Gastroesophageal sphincter (tissue), 4 donors: ENCODE results near the gene HCN1. TPM values are rescaled to one million over a fixed set of nuclear protein-coding genes. Genes with fewer than 3 reads are reported as not detected.

Source experiments
- ATAC-seq: fragments of 150-250 bp; one replicate; pipeline ENCODE4 v1.9.1; 2016; ENCODE audit warnings: mild to moderate bottlenecking, moderate library complexity
- H3K27ac ChIP-seq, 4 donors: fragments of 200-600 bp; sonication (generic) in 3 of 4; 1 replicate in 3 of 4; 2 replicates in 1 of 4; pipeline ENCODE4 v1.5.1; 2016 to 2019
- H3K27me3 ChIP-seq: fragments of 200-600 bp; sonication (generic); one replicate; pipeline ENCODE4 v1.5.1; 2019
- H3K36me3 ChIP-seq, 2 donors: fragments of 200-600 bp; sonication (generic); one replicate each; pipeline ENCODE4 v1.5.1; 2019; ENCODE audit warnings: control low read depth in 1 of 2
- H3K4me1 ChIP-seq, 3 donors: fragments of 200-600 bp; sonication (generic); 1 replicate in 2 of 3; 2 replicates in 1 of 3; pipeline ENCODE4 v1.5.1; 2016 to 2019; ENCODE audit warnings: control low read depth in 2 of 3
- H3K4me3 ChIP-seq, 2 donors: fragments of 200-600 bp; sonication (generic); one replicate each; pipeline ENCODE4 v1.5.1; 2019; ENCODE audit warnings: mild to moderate bottlenecking in 1 of 2, moderate library complexity in 1 of 2
- H3K9me3 ChIP-seq, 3 donors: fragments of 200-600 bp; sonication (generic); one replicate each; pipeline ENCODE4 v1.5.1; 2017 to 2019; ENCODE audit warnings: control low read depth in 2 of 3
- CTCF ChIP-seq, 4 experiments: fragments of 200-600 bp in 2 of 4; fragments of 450-650 bp in 2 of 4; sonication (generic) in 1 of 4; IDR thresholded peaks; one replicate each; pipeline ENCODE4 v1.5.1; 2017 to 2019; ENCODE audit warnings: antibody characterized with exemption in 4 of 4, mild to moderate bottlenecking in 2 of 4, moderate library complexity in 2 of 4
- EP300 ChIP-seq: sonication (generic); formaldehyde crosslinking; IDR thresholded peaks from one replicate; pipeline ENCODE4 v1.6.1; 2017; ENCODE audit warnings: antibody characterized with exemption, mild to moderate bottlenecking
- POLR2A ChIP-seq, 2 donors: fragments of 450-650 bp; IDR thresholded peaks; one replicate each; pipeline ENCODE4 v1.6.1; 2017; ENCODE audit warnings: antibody characterized with exemption in 2 of 2, mild to moderate bottlenecking in 2 of 2, moderate library complexity in 1 of 2
- POLR2AphosphoS5 ChIP-seq: sonication (generic); formaldehyde crosslinking; IDR thresholded peaks from one replicate; pipeline ENCODE4 v1.6.1; 2017; ENCODE audit warnings: antibody characterized with exemption
- WGBS, 2 donors: methylation state at CpG; one replicate each; pipeline ENCODE4 v1.1.5; 2018; ENCODE audit warnings: low coverage in 1 of 2; 5-methylcytosine and 5-hydroxymethylcytosine counted together
- total RNA-seq, 4 donors: library from RNA; depleted of rRNA; stranded (reverse); fragments of >200 nt; gene quantifications; one replicate each; pipeline ENCODE4 v1.1.0, GENCODE V29; 2016

The HCN1 gene
- total RNA-seq, 4 donors from 2014 or later: 0.19 to 1.3 (median 0.63) TPM

- Histone ChIP-seq H3K4me1 (no peaks in the 10 kb centered on the region), H3K36me3 (no peaks in the 10 kb centered on the region), H3K4me3 (no peak overlapping the region), H3K27ac (no peak overlapping the region), H3K27me3 (no peaks in the 10 kb centered on the region), H3K9me3 (no peaks in the 10 kb centered on the region)
- 64 to 65% methylated on average over 2 of the region's 2 CpGs for WGBS, 2 donors
- ATAC-seq: no peak
- TF ChIP-seq POLR2A (IDR thresholded peaks at IDR 0.05): no peak
Observed at GRCh38 chr5:45414620-45415573, 281.3 kb downstream of the HCN1 start.

GRCh38 chr5:45411971-45412612 is 284.1 kb downstream of the HCN1 start:
- Histone ChIP-seq H3K4me3 (no peak overlapping the region), H3K36me3 (no peaks in the 10 kb centered on the region), H3K9me3 (no peaks in the 10 kb centered on the region), H3K27ac (no peak overlapping the region), H3K27me3 (no peaks in the 10 kb centered on the region), H3K4me1 (no peaks in the 10 kb centered on the region)
- TF ChIP-seq POLR2AphosphoS5 (no peak), POLR2A (IDR thresholded peaks at IDR 0.05) (no peak), EP300 (no peak), CTCF (IDR thresholded peaks at IDR 0.05) (no peak)
- no peak for ATAC-seq
- 56 to 73% methylated on average over 1 to 3 of the region's 3 CpGs for WGBS, 2 donors

- no peak for ATAC-seq
- Histone ChIP-seq H3K4me1 (no peaks in the 10 kb centered on the region), H3K4me3 (no peak overlapping the region), H3K27me3 (no peaks in the 10 kb centered on the region), H3K9me3 (no peaks in the 10 kb centered on the region), H3K36me3 (no peaks in the 10 kb centered on the region), H3K27ac (no peak overlapping the region)
- TF ChIP-seq CTCF (IDR thresholded peaks at IDR 0.05) (no peak), POLR2A (IDR thresholded peaks at IDR 0.05) (no peak), EP300 (no peak)
- WGBS, 2 donors: 51 to 60% methylated on average over 3 of the region's 3 CpGs
Observed at GRCh38 chr5:45410304-45410995, 285.7 kb downstream of the HCN1 start.

GRCh38 chr5:45408067-45408466 is 288.1 kb downstream of the HCN1 start:
- Histone ChIP-seq H3K36me3 (no peaks in the 10 kb centered on the region), H3K4me1 (no peaks in the 10 kb centered on the region), H3K4me3 (no peak overlapping the region), H3K27me3 (no peaks in the 10 kb centered on the region), H3K27ac (no peak overlapping the region), H3K9me3 (no peaks in the 10 kb centered on the region)
- 83 to 90% methylated on average over 2 of the region's 2 CpGs for WGBS, 2 donors
- ATAC-seq: no peak
- TF ChIP-seq EP300: no peak
- no peak for TF ChIP-seq POLR2A (IDR thresholded peaks at IDR 0.05)
- TF ChIP-seq CTCF (IDR thresholded peaks at IDR 0.05): no peak
- TF ChIP-seq POLR2AphosphoS5: no peak

- WGBS, 2 donors: 92% methylated on average over 1 of the region's 1 CpG; no CpG with 5 or more reads in 1 of the 2 donors
- no peak for ATAC-seq
- TF ChIP-seq EP300: no peak
- no peak for TF ChIP-seq POLR2AphosphoS5
- no peak for TF ChIP-seq CTCF (IDR thresholded peaks at IDR 0.05)
- no peak for TF ChIP-seq POLR2A (IDR thresholded peaks at IDR 0.05)
- H3K36me3 ChIP-seq: no peaks in the 10 kb centered on the region
- H3K4me3 ChIP-seq: no peak overlapping the region
- H3K27ac ChIP-seq: no peak overlapping the region
- H3K27me3 ChIP-seq: no peaks in the 10 kb centered on the region
- H3K4me1 ChIP-seq: no peaks in the 10 kb centered on the region
- H3K9me3 ChIP-seq: no peaks in the 10 kb centered on the region
Observed at GRCh38 chr5:45402804-45403455, 293.2 kb downstream of the HCN1 start.
